Keratinocyte (primary cell): Measurements from ENCODE around the gene KLRG1. TPM values are rescaled to one million over a fixed set of nuclear protein-coding genes. Genes with fewer than 3 reads are reported as not detected.

ENCODE experiments used
- DNase-seq: peaks from one replicate; pipeline ENCODE4 v3.0.0-alpha.2; 2011; ENCODE audit warnings: low read depth, missing footprints, low spot score
- FAIRE-seq: peaks from 2 replicates; lab custom pipeline; 2011; peaks lifted over from hg19 to GRCh38; lab: Jason Lieb, UNC
- H2AFZ ChIP-seq: 2 replicates; pipeline ENCODE4 v1.6.0; 2012; ENCODE audit warnings: low read length, control low read depth, inconsistent platforms; ENCODE audit not compliant: control insufficient read depth
- H3K27ac ChIP-seq: 2 replicates; pipeline ENCODE4 v1.5.1; 2011; ENCODE audit warnings: low read length; ENCODE audit not compliant: control insufficient read depth, insufficient read depth
- H3K27me3 ChIP-seq: 3 replicates; pipeline ENCODE4 v1.6.0; 2011; ENCODE audit warnings: low read length; ENCODE audit not compliant: control insufficient read depth, insufficient read depth; ENCODE audit errors: extremely low read depth
- H3K36me3 ChIP-seq, 2 experiments: 2 replicates in 1 of 2; 3 replicates in 1 of 2; pipeline ENCODE4 v1.5.1; 2011; ENCODE audit warnings: low read length in 2 of 2, mild to moderate bottlenecking in 1 of 2; ENCODE audit not compliant: control insufficient read depth in 2 of 2, insufficient read depth in 2 of 2; ENCODE audit errors: extremely low read depth in 1 of 2
- H3K4me1 ChIP-seq: 3 replicates; pipeline ENCODE4 v1.5.1; 2011; ENCODE audit warnings: low read length; ENCODE audit not compliant: control insufficient read depth, insufficient read depth; ENCODE audit errors: extremely low read depth
- H3K4me2 ChIP-seq: 3 replicates; pipeline ENCODE4 v1.6.0; 2011; ENCODE audit warnings: low read depth, low read length; ENCODE audit not compliant: control insufficient read depth, insufficient read depth; ENCODE audit errors: extremely low read depth
- H3K4me3 ChIP-seq, 3 experiments: fragments of 200-600 bp in 1 of 3; sonication (generic) in 1 of 3; 2 replicates in 2 of 3; 3 replicates in 1 of 3; pipeline ENCODE4 v1.5.1; 2011 to 2016; ENCODE audit warnings: low read length in 3 of 3, mild to moderate bottlenecking in 3 of 3, control low read depth in 2 of 3, inconsistent platforms in 1 of 3, low read depth in 1 of 3, mixed read lengths in 1 of 3, mixed run types in 1 of 3, moderate library complexity in 1 of 3; ENCODE audit not compliant: control insufficient read depth in 2 of 3, insufficient read depth in 2 of 3; ENCODE audit errors: extremely low read depth in 1 of 3
- H3K79me2 ChIP-seq: 2 replicates; pipeline ENCODE4 v1.6.0; 2012; ENCODE audit warnings: low read length; ENCODE audit not compliant: control insufficient read depth, insufficient read depth
- H3K9ac ChIP-seq: 3 replicates; pipeline ENCODE4 v1.6.0; 2011; ENCODE audit warnings: low read length; ENCODE audit not compliant: control insufficient read depth, insufficient read depth; ENCODE audit errors: extremely low read depth
- H3K9me1 ChIP-seq: 3 replicates; pipeline ENCODE4 v1.6.0; 2011; ENCODE audit warnings: low read length; ENCODE audit not compliant: control insufficient read depth, insufficient read depth; ENCODE audit errors: extremely low read depth
- H3K9me3 ChIP-seq: 2 replicates; pipeline ENCODE4 v1.5.1; 2012; ENCODE audit warnings: low read depth, low read length; ENCODE audit not compliant: control insufficient read depth
- H4K20me1 ChIP-seq: 3 replicates; pipeline ENCODE4 v1.6.0; 2011; ENCODE audit warnings: low read length; ENCODE audit not compliant: control insufficient read depth, insufficient read depth; ENCODE audit errors: extremely low read depth
- EZH2 ChIP-seq: IDR thresholded peaks from one replicate; pipeline ENCODE4 v1.6.1; 2012; ENCODE audit warnings: inconsistent platforms, mild to moderate bottlenecking, low read length, moderate library complexity
- dilution Hi-C: fragments of 300-500 bp; cut with MboI; formaldehyde crosslinking; loops from one replicate; pipeline ENCODE4 v1.7.0; 2020; ENCODE audit warnings: low sequenced_read_pairs; ENCODE audit not compliant: extremely low pct_ligation_motif_present
- polyA plus RNA-seq, 5 experiments: library from polyadenylated mRNA; depleted of rRNA in 3 of 5; stranded (reverse) in 3 of 5; stranded (forward) in 1 of 5; unstranded in 1 of 5; fragments of >200 nt; gene quantifications; 1 replicate in 1 of 5; 2 replicates in 3 of 5; 3 replicates in 1 of 5; pipeline versions ENCODE4 v1.2.1 to v1.2.3, GENCODE V29; 2011 to 2012; ENCODE audit warnings: missing spikeins in 2 of 5, low read depth in 1 of 5, low replicate concordance in 1 of 5
- TF ChIP-seq, protein P1 (sequence below), 3 experiments: IDR thresholded peaks in 1 of 3; conservative IDR thresholded peaks in 1 of 3; optimal IDR thresholded peaks in 1 of 3; 2 replicates in 2 of 3; 3 replicates in 1 of 3; pipeline versions ENCODE3 to v1.5.1; 2011; ENCODE audit warnings: low read length in 3 of 3, mild to moderate bottlenecking in 3 of 3, moderate library complexity in 2 of 3, control low read depth in 1 of 3, inconsistent platforms in 1 of 3; ENCODE audit not compliant: insufficient read depth in 2 of 3; ENCODE audit errors: extremely low read depth in 1 of 3

KLRG1 gene
- polyA plus RNA-seq, 1 donor (not counting 4 experiments of a cell fraction or from before 2014, with no cell fraction given), result 0.39 TPM

DNA sequence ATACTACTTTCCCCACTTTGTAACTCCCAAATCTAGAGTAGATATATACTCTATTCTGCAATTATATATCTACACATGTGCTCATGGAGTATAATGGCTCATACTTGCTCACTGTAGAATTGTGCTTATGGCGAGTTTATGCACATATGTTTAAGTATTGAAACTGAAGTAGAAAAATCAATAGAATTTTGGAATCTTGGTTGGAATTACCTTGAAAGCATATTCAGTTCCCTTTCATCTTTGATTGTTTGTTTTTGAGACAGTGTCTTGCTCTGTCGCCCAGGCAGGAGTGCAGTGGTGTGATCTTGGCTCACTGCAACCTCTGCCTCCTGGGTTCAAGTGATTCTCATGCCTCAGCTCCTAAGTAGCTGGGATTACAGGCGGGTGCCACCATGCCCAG lies 4.5 kb downstream of the KLRG1 start:
- Histone ChIP-seq H3K27ac (no peak overlapping the region), H3K4me3 (no peak overlapping the region), H3K9ac (no peak overlapping the region), H3K36me3 (no peaks in the 10 kb centered on the region), H3K4me1 (no peaks in the 10 kb centered on the region), H2AFZ (no peak overlapping the region), H3K9me1 (no peaks in the 10 kb centered on the region), H3K27me3 (no peaks in the 10 kb centered on the region), H3K79me2 (no peaks in the 10 kb centered on the region), H3K9me3 (no peaks in the 10 kb centered on the region), H3K4me2 (no peak overlapping the region), H4K20me1 (no peaks in the 10 kb centered on the region)
- dilution Hi-C loops, result no loop called here
- no peak for TF ChIP-seq EZH2
- TF ChIP-seq, protein P1, sequence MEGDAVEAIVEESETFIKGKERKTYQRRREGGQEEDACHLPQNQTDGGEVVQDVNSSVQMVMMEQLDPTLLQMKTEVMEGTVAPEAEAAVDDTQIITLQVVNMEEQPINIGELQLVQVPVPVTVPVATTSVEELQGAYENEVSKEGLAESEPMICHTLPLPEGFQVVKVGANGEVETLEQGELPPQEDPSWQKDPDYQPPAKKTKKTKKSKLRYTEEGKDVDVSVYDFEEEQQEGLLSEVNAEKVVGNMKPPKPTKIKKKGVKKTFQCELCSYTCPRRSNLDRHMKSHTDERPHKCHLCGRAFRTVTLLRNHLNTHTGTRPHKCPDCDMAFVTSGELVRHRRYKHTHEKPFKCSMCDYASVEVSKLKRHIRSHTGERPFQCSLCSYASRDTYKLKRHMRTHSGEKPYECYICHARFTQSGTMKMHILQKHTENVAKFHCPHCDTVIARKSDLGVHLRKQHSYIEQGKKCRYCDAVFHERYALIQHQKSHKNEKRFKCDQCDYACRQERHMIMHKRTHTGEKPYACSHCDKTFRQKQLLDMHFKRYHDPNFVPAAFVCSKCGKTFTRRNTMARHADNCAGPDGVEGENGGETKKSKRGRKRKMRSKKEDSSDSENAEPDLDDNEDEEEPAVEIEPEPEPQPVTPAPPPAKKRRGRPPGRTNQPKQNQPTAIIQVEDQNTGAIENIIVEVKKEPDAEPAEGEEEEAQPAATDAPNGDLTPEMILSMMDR (optimal IDR thresholded peaks at IDR 0.05 in 1 of 3, IDR thresholded peaks at IDR 0.05 in 1 of 3, conservative IDR thresholded peaks at IDR 0.05 in 1 of 3; ENCODE audit: extremely low read depth in 1 of 3, insufficient read depth in 2 of 3, low read length in 3 of 3), result no peak
- FAIRE-seq, result no peak
- DNase-seq, result no peak

GRCh38 chr12:8995021-8995775 lies 5.9 kb downstream of the KLRG1 start:
- Histone ChIP-seq H3K9me3 (no peaks in the 10 kb centered on the region), H3K27ac (no peak overlapping the region), H4K20me1 (no peaks in the 10 kb centered on the region), H3K27me3 (no peaks in the 10 kb centered on the region), H3K79me2 (no peaks in the 10 kb centered on the region), H3K4me3 (no peak overlapping the region), H3K9ac (no peak overlapping the region), H3K4me1 (no peaks in the 10 kb centered on the region), H3K4me2 (no peak overlapping the region), H3K36me3 (no peaks in the 10 kb centered on the region), H2AFZ (no peak overlapping the region), H3K9me1 (no peaks in the 10 kb centered on the region)
- TF ChIP-seq, protein P1 (optimal IDR thresholded peaks at IDR 0.05 in 1 of 3, IDR thresholded peaks at IDR 0.05 in 1 of 3, conservative IDR thresholded peaks at IDR 0.05 in 1 of 3; ENCODE audit: extremely low read depth in 1 of 3, insufficient read depth in 2 of 3, low read length in 3 of 3), result no peak
- no peak for TF ChIP-seq EZH2
- no peak for FAIRE-seq
- DNase-seq, result no peak
- dilution Hi-C loops, result no loop called here
